ENCODE measurements around the gene PRICKLE2. TPM values are rescaled to one million over a fixed set of nuclear protein-coding genes. Genes with fewer than 3 reads are reported as not detected.

Gene PRICKLE2
- total RNA-seq, 2 experiments from 2014 or later = not detected

- H3K27ac Mint-ChIP-seq = no peak overlapping the region
Observed at GRCh38 chr3:64148955-64149653, 76.2 kb downstream of the PRICKLE2 start.

GRCh38 chr3:64147211-64147610 is 78.1 kb downstream of the PRICKLE2 start:
- POLR2A ChIA-PET = no interaction called here
- H3K27me3 Mint-ChIP-seq = peaks cover 2% of the 10 kb centered on the region
- ATAC-seq = no peak
- no peak for TF ChIP-seq CTCF (IDR thresholded peaks at IDR 0.05)
- H3K4me1 Mint-ChIP-seq (ENCODE audit: low read depth) = no peaks in the 10 kb centered on the region
- CTCF ChIA-PET = no interaction called here
- H3K27ac Mint-ChIP-seq = no peak overlapping the region
- no peaks in the 10 kb centered on the region for H3K9me3 Mint-ChIP-seq
- intact Hi-C loops (cut with micrococcal nuclease) = no loop called here
- DNase-seq = no peak
- no peaks in the 10 kb centered on the region for H3K36me3 Mint-ChIP-seq (ENCODE audit: low read depth)
- no peak overlapping the region for H3K4me3 Mint-ChIP-seq

More at GRCh38 chr3:64148955-64149653, 76.2 kb downstream of the PRICKLE2 start:
- intact Hi-C loops (cut with micrococcal nuclease) = no loop called here
- Mint-ChIP-seq H3K4me3 (no peak overlapping the region), H3K4me1 (ENCODE audit: low read depth) (no peaks in the 10 kb centered on the region), H3K9me3 (no peaks in the 10 kb centered on the region), H3K27me3 (peaks cover 2% of the 10 kb centered on the region), H3K36me3 (ENCODE audit: low read depth) (no peaks in the 10 kb centered on the region)
- DNase-seq = no peak
- POLR2A ChIA-PET = no interaction called here
- TF ChIP-seq CTCF (IDR thresholded peaks at IDR 0.05) = no peak
- no peak for ATAC-seq
- CTCF ChIA-PET = no interaction called here

DNA sequence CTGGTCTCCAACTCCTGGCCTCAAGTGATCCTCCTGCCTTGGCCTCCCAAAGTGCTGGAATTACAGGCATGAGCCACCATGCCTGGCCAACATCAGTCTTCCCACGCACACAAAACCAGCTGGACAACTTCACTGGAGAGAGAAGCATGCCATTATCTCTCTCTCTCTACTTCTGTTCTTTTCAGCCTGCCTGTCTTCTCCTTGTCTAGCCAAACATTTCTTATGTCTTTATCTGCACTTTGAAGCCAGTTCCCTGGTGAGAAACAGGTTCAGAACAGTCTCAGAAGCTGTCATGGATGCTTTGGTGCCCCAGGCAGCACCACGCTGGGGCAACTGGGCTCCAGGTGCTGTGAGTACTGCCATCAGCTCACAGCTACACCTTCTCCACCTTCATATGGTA is 79.8 kb downstream of the PRICKLE2 start:
- no peak for TF ChIP-seq CTCF (IDR thresholded peaks at IDR 0.05)
- Mint-ChIP-seq H3K4me1 (ENCODE audit: low read depth) (no peaks in the 10 kb centered on the region), H3K27ac (no peak overlapping the region), H3K9me3 (no peaks in the 10 kb centered on the region), H3K4me3 (no peak overlapping the region), H3K36me3 (ENCODE audit: low read depth) (no peaks in the 10 kb centered on the region), H3K27me3 (peaks cover under 1% of the 10 kb centered on the region)
- no peak for ATAC-seq
- CTCF ChIA-PET = no interaction called here
- POLR2A ChIA-PET = no interaction called here
- DNase-seq = no peak
- intact Hi-C loops (cut with micrococcal nuclease) = no loop called here

DNA sequence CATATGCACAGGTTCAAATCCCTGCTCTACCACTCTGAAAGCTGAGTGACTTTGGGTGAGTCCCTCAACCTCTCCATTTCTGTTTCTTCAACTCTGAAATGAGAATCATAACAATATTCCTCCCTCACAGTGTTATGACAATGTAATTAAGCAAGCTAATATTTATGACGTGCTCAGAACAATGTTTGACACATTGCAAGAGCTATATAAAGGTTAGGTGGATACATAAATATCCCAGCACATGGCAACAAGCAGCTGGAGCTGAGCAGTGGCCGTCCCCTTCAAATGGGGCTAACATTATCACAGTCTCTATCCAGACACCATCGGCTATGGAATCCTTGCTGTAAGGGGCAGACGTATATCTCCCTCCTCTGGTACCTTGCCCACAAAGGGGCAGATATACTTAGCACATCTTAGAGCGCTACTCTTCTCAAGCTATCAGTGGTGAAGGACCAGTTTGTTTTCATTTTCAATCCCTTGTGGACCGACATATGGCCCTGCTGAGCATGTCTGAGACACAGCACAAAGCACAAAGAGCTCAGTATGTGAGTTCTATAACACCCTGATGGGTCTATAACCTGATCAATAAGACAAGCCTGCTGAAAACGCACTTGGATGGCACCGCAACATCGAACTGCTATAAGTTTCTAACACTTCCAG is 80.9 kb downstream of the PRICKLE2 start:
- no peaks in the 10 kb centered on the region for H3K36me3 Mint-ChIP-seq (ENCODE audit: low read depth)
- no peaks in the 10 kb centered on the region for H3K9me3 Mint-ChIP-seq
- POLR2A ChIA-PET = no interaction called here
- no peak for DNase-seq
- H3K27me3 Mint-ChIP-seq = no peaks in the 10 kb centered on the region
- CTCF ChIA-PET = no interaction called here
- no peak overlapping the region for H3K4me3 Mint-ChIP-seq
- H3K4me1 Mint-ChIP-seq (ENCODE audit: low read depth) = no peaks in the 10 kb centered on the region
- no peak overlapping the region for H3K27ac Mint-ChIP-seq
- no peak for TF ChIP-seq CTCF (IDR thresholded peaks at IDR 0.05)
- ATAC-seq = no peak
- intact Hi-C loops (cut with micrococcal nuclease) = no loop called here

DNA sequence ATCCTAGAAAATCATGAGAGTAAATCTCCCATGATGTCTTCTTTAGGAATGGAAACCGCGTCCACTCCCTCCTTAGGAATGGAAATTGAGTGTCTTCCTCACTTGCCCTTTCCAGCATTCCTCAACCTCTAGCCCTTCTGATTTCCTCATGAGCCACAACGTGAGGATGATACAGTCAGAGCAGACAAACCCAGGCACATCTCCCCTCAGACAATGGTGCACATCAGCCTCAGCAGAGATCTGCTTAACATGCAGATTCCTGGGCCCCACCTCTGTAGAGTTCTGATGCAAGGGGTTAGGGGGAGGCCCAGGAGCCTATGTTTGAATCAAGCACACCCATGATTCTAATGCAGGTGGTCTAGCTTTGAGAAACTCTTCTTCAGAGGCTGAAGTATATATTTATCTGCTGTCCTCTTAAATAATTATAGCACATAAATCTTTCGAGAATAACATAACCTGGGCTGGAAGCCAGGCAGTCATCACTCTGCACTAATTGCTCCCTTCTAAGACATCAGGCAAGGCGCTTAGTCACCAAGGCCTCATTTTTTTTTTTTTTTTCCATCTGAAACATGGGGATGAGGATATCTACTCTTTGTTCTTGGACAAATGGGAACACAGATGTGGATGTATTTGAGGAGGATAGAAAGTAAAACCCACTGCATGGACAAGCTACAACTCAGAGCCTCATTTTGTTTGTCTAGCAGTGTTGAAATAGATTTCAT is 81.7 kb downstream of the PRICKLE2 start:
- CTCF ChIA-PET = no interaction called here
- Mint-ChIP-seq H3K4me3 (no peak overlapping the region), H3K4me1 (ENCODE audit: low read depth) (no peaks in the 10 kb centered on the region), H3K27ac (no peak overlapping the region), H3K36me3 (ENCODE audit: low read depth) (no peaks in the 10 kb centered on the region), H3K27me3 (no peaks in the 10 kb centered on the region), H3K9me3 (no peaks in the 10 kb centered on the region)
- no peak for ATAC-seq
- DNase-seq = no peak
- no peak for TF ChIP-seq CTCF (IDR thresholded peaks at IDR 0.05)
- POLR2A ChIA-PET = interaction anchor here (0.6 kb wide), 1 partner anchor 16 kb away, joined by 3 read pairs; no protein-coding TSS in a partner anchor
- intact Hi-C loops (cut with micrococcal nuclease) = no loop called here
